NCI-H460 (cell line): ENCODE data around the gene SCTR. TPM values are rescaled to one million over a fixed set of nuclear protein-coding genes. Genes with fewer than 3 reads are reported as not detected.

Experiments used
- DNase-seq: peaks from one replicate; pipeline ENCODE4 v3.0.0-alpha.2; 2016; ENCODE audit warnings: low read depth; ENCODE audit errors: extremely low read depth
- total RNA-seq: library from RNA; depleted of rRNA; stranded (reverse); fragments of >200 nt; shearing (Covaris generic); gene quantifications from 2 replicates; pipeline ENCODE4 v1.2.3, GENCODE V29; 2014

SCTR gene
- total RNA-seq, 1 experiment from 2014 or later: not detected

- DNase-seq: no peak
Observed at GRCh38 chr2:119432851-119433522, 91.3 kb downstream of the SCTR start.

GRCh38 chr2:119431976-119432850 is 92.1 kb downstream of the SCTR start:
- DNase-seq: peak; percentile 50

GRCh38 chr2:119431155-119431975 is 92.9 kb downstream of the SCTR start, which contains the start of gene TMEM37:
Gene TMEM37, plus strand, starts transcription at chr2:119431854. Its CDS starts 50 bp downstream, at chr2:119431904.
- peak; percentile 71 for DNase-seq

GRCh38 chr2:119430023-119430498 is 94.2 kb downstream of the SCTR start:
- DNase-seq: no peak

GRCh38 chr2:119429225-119429981 is 94.9 kb downstream of the SCTR start:
- no peak for DNase-seq

GRCh38 chr2:119428488-119429224 is 95.6 kb downstream of the SCTR start:
- no peak for DNase-seq

GRCh38 chr2:119427756-119428155 is 96.5 kb downstream of the SCTR start:
- DNase-seq: no peak

GRCh38 chr2:119426801-119427395 is 97.4 kb downstream of the SCTR start:
- DNase-seq: no peak

- DNase-seq: no peak
Observed at GRCh38 chr2:119426396-119426675, 97.9 kb downstream of the SCTR start.

- DNase-seq: no peak
Observed at GRCh38 chr2:119425620-119426395, 98.5 kb downstream of the SCTR start.

- no peak for DNase-seq
Observed at GRCh38 chr2:119425119-119425405, 99.2 kb downstream of the SCTR start.

GRCh38 chr2:119424284-119425118 is 99.8 kb downstream of the SCTR start:
- DNase-seq: no peak

- DNase-seq: no peak
Observed at GRCh38 chr2:119423811-119424210, 100.5 kb downstream of the SCTR start.

- no peak for DNase-seq
Observed at GRCh38 chr2:119423108-119423444, 101.2 kb downstream of the SCTR start.

- DNase-seq: no peak
Observed at GRCh38 chr2:119422360-119423107, 101.7 kb downstream of the SCTR start.

- DNase-seq: no peak
Observed at GRCh38 chr2:119421741-119422140, 102.5 kb downstream of the SCTR start.

- DNase-seq: no peak
Observed at GRCh38 chr2:119421304-119421703, 103.0 kb downstream of the SCTR start.
